Measurements from ENCODE around the gene STK38. TPM values are rescaled to one million over a fixed set of nuclear protein-coding genes. Genes with fewer than 3 reads are reported as not detected.

STK38 gene
- total RNA-seq, 1 donor from 2014 or later: 10.3 TPM

Other genes starting within 250 kb of the STK38 start
- not detected in 2 replicates for gene BNIP5, start 210.6 kb downstream of the STK38 start, total RNA-seq
- 0.35 and 0.40 TPM in 2 replicates for gene ETV7, start 159.8 kb downstream of the STK38 start, total RNA-seq
- gene PXT1, start 104.6 kb downstream of the STK38 start, total RNA-seq: 0.07 TPM in 2 replicates
- gene KCTD20, start 104.5 kb downstream of the STK38 start, total RNA-seq: 79.6 and 81.6 TPM in 2 replicates
- gene SRSF3, start 46.9 kb upstream of the STK38 start, total RNA-seq: 415 and 719 TPM in 2 replicates
- gene CDKN1A, start 131.2 kb upstream of the STK38 start, total RNA-seq: 133 and 135 TPM in 2 replicates
- not detected in 2 replicates for gene RAB44, start 150.3 kb upstream of the STK38 start, total RNA-seq

Measured in pulmonary artery endothelial cell (primary cell).